ENCODE results near the gene KEL. TPM values are rescaled to one million over a fixed set of nuclear protein-coding genes. Genes with fewer than 3 reads are reported as not detected.
"Not testable (repeated sequence)": the region's sequence is repeated elsewhere in the genome, so short reads cannot be mapped to it uniquely, and the experiment has no call there.

The KEL gene
- total RNA-seq, 2 experiments from 2014 or later, result 0.19 TPM; not detected in 1

GRCh38 chr7:142984297-142984696 is 22.1 kb upstream of the KEL start:
- no peak overlapping the region for H3K27ac Mint-ChIP-seq
- no peaks in the 10 kb centered on the region for H3K36me3 ChIP-seq (ENCODE audit: insufficient read depth, low read length)
- peaks cover 7% of the 10 kb centered on the region for H3K27me3 Mint-ChIP-seq
- no peaks in the 10 kb centered on the region for H3K36me3 Mint-ChIP-seq (ENCODE audit: low read depth)
- H3K4me3 ChIP-seq (ENCODE audit: low read length), result no peak overlapping the region
- DNase-seq, result no peak
- POLR2A ChIA-PET, result no interaction called here
- CTCF ChIA-PET, result no interaction called here
- H3K27ac ChIP-seq (ENCODE audit: low read depth in 1 of 2, low read length in 2 of 2), result no peak overlapping the region
- no peaks in the 10 kb centered on the region for H3K27me3 ChIP-seq (ENCODE audit: control insufficient read depth in 1 of 2, insufficient read depth in 2 of 2, low read length in 2 of 2)
- H3K9me3 ChIP-seq (ENCODE audit: control insufficient read depth in 1 of 2, insufficient read depth in 1 of 2, low read length in 2 of 2), result peaks cover 0 to 3% of the 10 kb centered on the region in 2 experiments
- no peaks in the 10 kb centered on the region for H3K4me1 ChIP-seq (ENCODE audit: insufficient read depth, low read length)
- intact Hi-C loops (cut with DNase I, micrococcal nuclease), result no loop called here
- no peak overlapping the region for H3K4me3 Mint-ChIP-seq
- peaks cover 3% of the 10 kb centered on the region for H3K9me3 Mint-ChIP-seq
- no peak for TF ChIP-seq CTCF (IDR thresholded peaks at IDR 0.05)
- ATAC-seq (ENCODE audit: poor library complexity), result no peak
- no peaks in the 10 kb centered on the region for H3K4me1 Mint-ChIP-seq (ENCODE audit: low read depth)

GRCh38 chr7:142983825-142984224 is 21.7 kb upstream of the KEL start:
- no peak for DNase-seq
- Mint-ChIP-seq H3K4me3 (no peak overlapping the region), H3K4me1 (ENCODE audit: low read depth) (no peaks in the 10 kb centered on the region), H3K27ac (no peak overlapping the region), H3K36me3 (ENCODE audit: low read depth) (no peaks in the 10 kb centered on the region), H3K9me3 (peaks cover 3% of the 10 kb centered on the region), H3K27me3 (peaks cover 7% of the 10 kb centered on the region)
- Histone ChIP-seq H3K4me3 (ENCODE audit: low read length) (no peak overlapping the region), H3K27me3 (ENCODE audit: control insufficient read depth in 1 of 2, insufficient read depth in 2 of 2, low read length in 2 of 2) (no peaks in the 10 kb centered on the region), H3K9me3 (ENCODE audit: control insufficient read depth in 1 of 2, insufficient read depth in 1 of 2, low read length in 2 of 2) (peaks cover 0 to 3% of the 10 kb centered on the region in 2 experiments), H3K4me1 (ENCODE audit: insufficient read depth, low read length) (no peaks in the 10 kb centered on the region), H3K27ac (ENCODE audit: low read depth in 1 of 2, low read length in 2 of 2) (no peak overlapping the region), H3K36me3 (ENCODE audit: insufficient read depth, low read length) (no peaks in the 10 kb centered on the region)
- CTCF ChIA-PET, result no interaction called here
- no peak for TF ChIP-seq CTCF (IDR thresholded peaks at IDR 0.05)
- POLR2A ChIA-PET, result no interaction called here
- ATAC-seq (ENCODE audit: poor library complexity), result no peak
- intact Hi-C loops (cut with DNase I, micrococcal nuclease), result no loop called here

- H3K4me3 Mint-ChIP-seq; DNase-seq; H3K4me3 ChIP-seq (ENCODE audit: low read length); H3K27ac Mint-ChIP-seq; H3K27ac ChIP-seq (ENCODE audit: low read depth in 1 of 2, low read length in 2 of 2); ATAC-seq (ENCODE audit: poor library complexity); H3K4me1 ChIP-seq (ENCODE audit: insufficient read depth, low read length); H3K9me3 Mint-ChIP-seq; intact Hi-C loops (cut with DNase I, micrococcal nuclease); H3K27me3 Mint-ChIP-seq; H3K9me3 ChIP-seq (ENCODE audit: control insufficient read depth in 1 of 2, insufficient read depth in 1 of 2, low read length in 2 of 2); H3K27me3 ChIP-seq (ENCODE audit: control insufficient read depth in 1 of 2, insufficient read depth in 2 of 2, low read length in 2 of 2); POLR2A ChIA-PET; CTCF ChIA-PET; H3K36me3 ChIP-seq (ENCODE audit: insufficient read depth, low read length); H3K4me1 Mint-ChIP-seq (ENCODE audit: low read depth); H3K36me3 Mint-ChIP-seq (ENCODE audit: low read depth): not testable (repeated sequence)
These were observed 16.2 kb upstream of the KEL start for GRCh38 chr7:142978402-142978801.

- H3K4me1 Mint-ChIP-seq (ENCODE audit: low read depth), result no peaks in the 10 kb centered on the region
- no peak overlapping the region for H3K27ac Mint-ChIP-seq
- DNase-seq (no peak), ATAC-seq (ENCODE audit: poor library complexity) (no peak)
- no peak overlapping the region for H3K4me3 ChIP-seq (ENCODE audit: low read length)
- no peak overlapping the region for H3K27ac ChIP-seq (ENCODE audit: low read depth in 1 of 2, low read length in 2 of 2)
- H3K4me1 ChIP-seq (ENCODE audit: insufficient read depth, low read length), result no peaks in the 10 kb centered on the region
- no peaks in the 10 kb centered on the region for H3K36me3 ChIP-seq (ENCODE audit: insufficient read depth, low read length)
- H3K27me3 ChIP-seq (ENCODE audit: control insufficient read depth in 1 of 2, insufficient read depth in 2 of 2, low read length in 2 of 2), result peaks cover 3 to 9% of the 10 kb centered on the region in 2 experiments
- no peaks in the 10 kb centered on the region for H3K9me3 ChIP-seq (ENCODE audit: control insufficient read depth in 1 of 2, insufficient read depth in 1 of 2, low read length in 2 of 2)
- ChIA-PET CTCF (no interaction called here), POLR2A (no interaction called here)
- no peak overlapping the region for H3K4me3 Mint-ChIP-seq
- peaks cover 23% of the 10 kb centered on the region for H3K27me3 Mint-ChIP-seq
- TF ChIP-seq CTCF (IDR thresholded peaks at IDR 0.05), result no peak
- peaks cover 5% of the 10 kb centered on the region for H3K9me3 Mint-ChIP-seq
- intact Hi-C loops (cut with DNase I, micrococcal nuclease), result no loop called here
- H3K36me3 Mint-ChIP-seq (ENCODE audit: low read depth), result no peaks in the 10 kb centered on the region
These were observed 12.5 kb upstream of the KEL start for GRCh38 chr7:142974626-142975025.
